ENCODE measurements around the gene GIT1. TPM values are rescaled to one million over a fixed set of nuclear protein-coding genes. Genes with fewer than 3 reads are reported as not detected.

GIT1 gene
- total and polyA plus RNA-seq, 2 of the 13 experiments (the other 11 are each of a cell fraction or from before 2014, with no cell fraction given), result 14.2 to 30.8 TPM

GRCh38 chr17:29617481-29618271 is 28.2 kb upstream of the GIT1 start (continued):
- TF ChIP-seq ZFP62 (CRISPR knock-in tag; IDR thresholded peaks at IDR 0.05) (no peak), FOXC1 (CRISPR knock-in tag; IDR thresholded peaks at IDR 0.05; ENCODE audit: borderline replicate concordance) (no peak), ZEB1 (IDR thresholded peaks at IDR 0.05; ENCODE audit: insufficient replicate concordance, low read depth) (no peak), KAT7 (CRISPR knock-in tag; IDR thresholded peaks at IDR 0.05; ENCODE audit: borderline replicate concordance) (no peak; the same call in 1 of the 2 replicates), ZSCAN9 (CRISPR knock-in tag; IDR thresholded peaks at IDR 0.05; ENCODE audit: borderline replicate concordance) (no peak), FOXP4 (CRISPR knock-in tag; IDR thresholded peaks at IDR 0.05) (no peak), NFE2L1 (CRISPR knock-in tag; IDR thresholded peaks at IDR 0.05; ENCODE audit: borderline replicate concordance) (no peak), HNRNPLL (IDR thresholded peaks at IDR 0.05; ENCODE audit: low read depth, low read length, poor library complexity, severe bottlenecking) (peak; percentile 44), ONECUT2 (CRISPR knock-in tag; IDR thresholded peaks at IDR 0.05) (no peak), ZNF431 (CRISPR knock-in tag; IDR thresholded peaks at IDR 0.05; ENCODE audit: borderline replicate concordance, low read depth) (no peak), ZFP37 (CRISPR knock-in tag; IDR thresholded peaks at IDR 0.05; ENCODE audit: borderline replicate concordance) (no peak), ZNF333 (CRISPR knock-in tag; IDR thresholded peaks at IDR 0.05; ENCODE audit: borderline replicate concordance) (no peak), GFI1 (CRISPR knock-in tag; IDR thresholded peaks at IDR 0.05; ENCODE audit: borderline replicate concordance) (peak; percentile 7; the same call in 1 of the 2 replicates), ETV5 (CRISPR knock-in tag; IDR thresholded peaks at IDR 0.05; ENCODE audit: borderline replicate concordance) (no peak), ZNF367 (CRISPR knock-in tag; IDR thresholded peaks at IDR 0.05; ENCODE audit: borderline replicate concordance) (no peak), DMTF1 (CRISPR knock-in tag; IDR thresholded peaks at IDR 0.05) (no peak), RELA (CRISPR knock-in tag; IDR thresholded peaks at IDR 0.05) (no peak; the same call in 1 of the 2 replicates), CHCHD3 (CRISPR knock-in tag; IDR thresholded peaks at IDR 0.05) (no peak), SKI (IDR thresholded peaks at IDR 0.05; ENCODE audit: partially characterized antibody) (peak; percentile 19), ZNF569 (CRISPR knock-in tag; IDR thresholded peaks at IDR 0.05; ENCODE audit: borderline replicate concordance) (no peak), NFE2 (CRISPR knock-in tag; IDR thresholded peaks at IDR 0.05) (no peak), ATF1 (CRISPR knock-in tag; IDR thresholded peaks at IDR 0.05) (no peak)
- TF ChIP-seq, protein P1, sequence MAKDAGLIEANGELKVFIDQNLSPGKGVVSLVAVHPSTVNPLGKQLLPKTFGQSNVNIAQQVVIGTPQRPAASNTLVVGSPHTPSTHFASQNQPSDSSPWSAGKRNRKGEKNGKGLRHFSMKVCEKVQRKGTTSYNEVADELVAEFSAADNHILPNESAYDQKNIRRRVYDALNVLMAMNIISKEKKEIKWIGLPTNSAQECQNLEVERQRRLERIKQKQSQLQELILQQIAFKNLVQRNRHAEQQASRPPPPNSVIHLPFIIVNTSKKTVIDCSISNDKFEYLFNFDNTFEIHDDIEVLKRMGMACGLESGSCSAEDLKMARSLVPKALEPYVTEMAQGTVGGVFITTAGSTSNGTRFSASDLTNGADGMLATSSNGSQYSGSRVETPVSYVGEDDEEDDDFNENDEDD (CRISPR knock-in tag; IDR thresholded peaks at IDR 0.05; ENCODE audit: borderline replicate concordance), result 0 out of 2 replicates have a peak, but pooled peaks have one; percentile 36
- TF ChIP-seq, protein P2, sequence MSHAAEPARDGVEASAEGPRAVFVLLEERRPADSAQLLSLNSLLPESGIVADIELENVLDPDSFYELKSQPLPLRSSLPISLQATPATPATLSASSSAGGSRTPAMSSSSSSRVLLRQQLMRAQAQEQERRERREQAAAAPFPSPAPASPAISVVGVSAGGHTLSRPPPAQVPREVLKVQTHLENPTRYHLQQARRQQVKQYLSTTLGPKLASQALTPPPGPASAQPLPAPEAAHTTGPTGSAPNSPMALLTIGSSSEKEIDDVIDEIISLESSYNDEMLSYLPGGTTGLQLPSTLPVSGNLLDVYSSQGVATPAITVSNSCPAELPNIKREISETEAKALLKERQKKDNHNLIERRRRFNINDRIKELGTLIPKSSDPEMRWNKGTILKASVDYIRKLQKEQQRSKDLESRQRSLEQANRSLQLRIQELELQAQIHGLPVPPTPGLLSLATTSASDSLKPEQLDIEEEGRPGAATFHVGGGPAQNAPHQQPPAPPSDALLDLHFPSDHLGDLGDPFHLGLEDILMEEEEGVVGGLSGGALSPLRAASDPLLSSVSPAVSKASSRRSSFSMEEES (CRISPR knock-in tag; IDR thresholded peaks at IDR 0.05), result no peak
